Measurements from ENCODE around the gene PDE8A.

DNA sequence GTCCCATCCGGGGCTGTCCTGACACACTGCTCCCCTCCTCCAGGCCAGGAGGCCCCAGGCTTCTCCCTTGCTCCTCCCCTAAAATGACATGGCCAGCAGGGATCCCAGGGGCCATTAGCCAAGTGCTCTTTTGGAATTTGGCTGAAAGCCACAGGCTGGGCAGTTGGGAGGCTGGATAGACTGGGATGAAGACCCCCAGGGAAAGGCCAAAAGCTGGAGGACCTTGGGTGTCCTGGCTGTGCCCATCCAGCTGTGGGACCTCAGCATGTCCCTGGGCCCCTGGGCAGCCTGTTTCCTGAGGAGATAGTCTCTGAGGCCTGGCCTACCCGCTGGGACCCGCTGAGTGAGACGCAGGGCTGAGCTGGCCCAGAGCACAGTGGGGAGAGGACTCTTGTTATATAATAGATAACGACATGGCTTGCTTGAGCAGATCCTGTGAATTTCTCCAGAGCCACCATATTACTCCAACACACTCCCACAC, 5.7 kb upstream of the PDE8A start:
- TF ChIP-seq, protein P1, sequence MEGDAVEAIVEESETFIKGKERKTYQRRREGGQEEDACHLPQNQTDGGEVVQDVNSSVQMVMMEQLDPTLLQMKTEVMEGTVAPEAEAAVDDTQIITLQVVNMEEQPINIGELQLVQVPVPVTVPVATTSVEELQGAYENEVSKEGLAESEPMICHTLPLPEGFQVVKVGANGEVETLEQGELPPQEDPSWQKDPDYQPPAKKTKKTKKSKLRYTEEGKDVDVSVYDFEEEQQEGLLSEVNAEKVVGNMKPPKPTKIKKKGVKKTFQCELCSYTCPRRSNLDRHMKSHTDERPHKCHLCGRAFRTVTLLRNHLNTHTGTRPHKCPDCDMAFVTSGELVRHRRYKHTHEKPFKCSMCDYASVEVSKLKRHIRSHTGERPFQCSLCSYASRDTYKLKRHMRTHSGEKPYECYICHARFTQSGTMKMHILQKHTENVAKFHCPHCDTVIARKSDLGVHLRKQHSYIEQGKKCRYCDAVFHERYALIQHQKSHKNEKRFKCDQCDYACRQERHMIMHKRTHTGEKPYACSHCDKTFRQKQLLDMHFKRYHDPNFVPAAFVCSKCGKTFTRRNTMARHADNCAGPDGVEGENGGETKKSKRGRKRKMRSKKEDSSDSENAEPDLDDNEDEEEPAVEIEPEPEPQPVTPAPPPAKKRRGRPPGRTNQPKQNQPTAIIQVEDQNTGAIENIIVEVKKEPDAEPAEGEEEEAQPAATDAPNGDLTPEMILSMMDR (IDR thresholded peaks at IDR 0.05), result no peak
- no peak for TF ChIP-seq EP300 (IDR thresholded peaks at IDR 0.05)

Measured in tibial nerve (tissue), 4 donors.